Jurkat, Clone E6-1 (cell line): Measurements from ENCODE around the gene KIF1A. TPM values are rescaled to one million over a fixed set of nuclear protein-coding genes. Genes with fewer than 3 reads are reported as not detected.

ENCODE experiments used
- DNase-seq: peaks from one replicate; pipeline ENCODE4 v3.0.0-alpha.2; 2011; ENCODE audit warnings: low read depth, low spot score
- H3K4me3 ChIP-seq: 2 replicates; pipeline ENCODE4 v1.5.1; 2011; ENCODE audit warnings: mild to moderate bottlenecking, low read length, control low read depth, moderate library complexity
- polyA plus RNA-seq: library from polyadenylated mRNA; unstranded; fragments of >200 nt; gene quantifications from one replicate; pipeline ENCODE4 v1.2.1, GENCODE V29; 2012; ENCODE audit warnings: missing spikeins; ENCODE audit not compliant: insufficient read length, insufficient read depth

KIF1A gene, protein sequence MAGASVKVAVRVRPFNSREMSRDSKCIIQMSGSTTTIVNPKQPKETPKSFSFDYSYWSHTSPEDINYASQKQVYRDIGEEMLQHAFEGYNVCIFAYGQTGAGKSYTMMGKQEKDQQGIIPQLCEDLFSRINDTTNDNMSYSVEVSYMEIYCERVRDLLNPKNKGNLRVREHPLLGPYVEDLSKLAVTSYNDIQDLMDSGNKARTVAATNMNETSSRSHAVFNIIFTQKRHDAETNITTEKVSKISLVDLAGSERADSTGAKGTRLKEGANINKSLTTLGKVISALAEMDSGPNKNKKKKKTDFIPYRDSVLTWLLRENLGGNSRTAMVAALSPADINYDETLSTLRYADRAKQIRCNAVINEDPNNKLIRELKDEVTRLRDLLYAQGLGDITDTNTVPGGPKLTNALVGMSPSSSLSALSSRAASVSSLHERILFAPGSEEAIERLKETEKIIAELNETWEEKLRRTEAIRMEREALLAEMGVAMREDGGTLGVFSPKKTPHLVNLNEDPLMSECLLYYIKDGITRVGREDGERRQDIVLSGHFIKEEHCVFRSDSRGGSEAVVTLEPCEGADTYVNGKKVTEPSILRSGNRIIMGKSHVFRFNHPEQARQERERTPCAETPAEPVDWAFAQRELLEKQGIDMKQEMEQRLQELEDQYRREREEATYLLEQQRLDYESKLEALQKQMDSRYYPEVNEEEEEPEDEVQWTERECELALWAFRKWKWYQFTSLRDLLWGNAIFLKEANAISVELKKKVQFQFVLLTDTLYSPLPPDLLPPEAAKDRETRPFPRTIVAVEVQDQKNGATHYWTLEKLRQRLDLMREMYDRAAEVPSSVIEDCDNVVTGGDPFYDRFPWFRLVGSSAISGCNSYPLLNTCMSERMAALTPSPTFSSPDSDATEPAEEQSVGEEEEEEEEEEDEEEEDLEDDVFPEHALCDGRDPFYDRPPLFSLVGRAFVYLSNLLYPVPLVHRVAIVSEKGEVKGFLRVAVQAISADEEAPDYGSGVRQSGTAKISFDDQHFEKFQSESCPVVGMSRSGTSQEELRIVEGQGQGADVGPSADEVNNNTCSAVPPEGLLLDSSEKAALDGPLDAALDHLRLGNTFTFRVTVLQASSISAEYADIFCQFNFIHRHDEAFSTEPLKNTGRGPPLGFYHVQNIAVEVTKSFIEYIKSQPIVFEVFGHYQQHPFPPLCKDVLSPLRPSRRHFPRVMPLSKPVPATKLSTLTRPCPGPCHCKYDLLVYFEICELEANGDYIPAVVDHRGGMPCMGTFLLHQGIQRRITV (N-terminal part only)
- polyA plus RNA-seq: 0.88 TPM

DNA sequence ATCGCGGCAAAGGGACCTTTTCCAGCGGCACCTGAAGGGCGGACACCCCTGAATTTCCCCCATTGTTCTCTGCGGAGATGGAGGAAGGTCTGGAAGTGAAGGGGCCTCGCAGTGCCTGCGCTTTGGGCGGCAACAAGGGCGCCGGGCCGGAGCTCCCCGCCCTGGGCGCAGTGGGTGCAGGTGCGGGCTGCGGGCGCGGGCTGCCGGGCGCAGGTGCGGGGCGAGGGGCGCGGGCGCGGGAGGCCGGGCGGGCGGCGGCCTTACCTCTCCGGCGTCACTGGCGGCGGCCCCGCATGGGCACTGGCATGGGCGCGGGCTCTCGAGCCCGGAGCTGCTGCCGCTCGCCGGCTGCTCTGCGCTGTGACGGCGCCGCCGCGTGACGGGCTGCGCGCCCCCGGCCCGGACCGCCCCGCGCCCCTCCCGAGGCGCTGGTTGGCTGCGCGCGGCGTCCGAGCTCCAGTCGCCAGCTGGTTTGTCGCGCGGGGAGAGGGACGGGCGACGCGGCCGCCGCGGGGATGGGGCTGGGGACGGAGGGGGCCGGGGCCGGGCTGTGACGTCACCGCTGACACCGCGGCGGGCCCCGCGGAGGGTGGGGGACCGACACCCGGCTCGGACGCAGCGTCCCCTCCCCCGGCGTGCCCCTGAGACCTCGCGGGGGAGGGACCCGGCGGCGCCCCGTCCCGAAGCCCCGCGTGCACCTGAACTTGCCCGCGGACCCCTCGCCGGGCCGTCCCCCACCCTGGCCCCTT lies at the start of gene KIF1A:
TSS of gene KIF1A (minus strand) at position 362 of the 749 bp plus-strand sequence. CDS start 22,467 bp downstream, outside the sequence.
- no peak within 1 kb of the TSS for H3K4me3 ChIP-seq

DNA sequence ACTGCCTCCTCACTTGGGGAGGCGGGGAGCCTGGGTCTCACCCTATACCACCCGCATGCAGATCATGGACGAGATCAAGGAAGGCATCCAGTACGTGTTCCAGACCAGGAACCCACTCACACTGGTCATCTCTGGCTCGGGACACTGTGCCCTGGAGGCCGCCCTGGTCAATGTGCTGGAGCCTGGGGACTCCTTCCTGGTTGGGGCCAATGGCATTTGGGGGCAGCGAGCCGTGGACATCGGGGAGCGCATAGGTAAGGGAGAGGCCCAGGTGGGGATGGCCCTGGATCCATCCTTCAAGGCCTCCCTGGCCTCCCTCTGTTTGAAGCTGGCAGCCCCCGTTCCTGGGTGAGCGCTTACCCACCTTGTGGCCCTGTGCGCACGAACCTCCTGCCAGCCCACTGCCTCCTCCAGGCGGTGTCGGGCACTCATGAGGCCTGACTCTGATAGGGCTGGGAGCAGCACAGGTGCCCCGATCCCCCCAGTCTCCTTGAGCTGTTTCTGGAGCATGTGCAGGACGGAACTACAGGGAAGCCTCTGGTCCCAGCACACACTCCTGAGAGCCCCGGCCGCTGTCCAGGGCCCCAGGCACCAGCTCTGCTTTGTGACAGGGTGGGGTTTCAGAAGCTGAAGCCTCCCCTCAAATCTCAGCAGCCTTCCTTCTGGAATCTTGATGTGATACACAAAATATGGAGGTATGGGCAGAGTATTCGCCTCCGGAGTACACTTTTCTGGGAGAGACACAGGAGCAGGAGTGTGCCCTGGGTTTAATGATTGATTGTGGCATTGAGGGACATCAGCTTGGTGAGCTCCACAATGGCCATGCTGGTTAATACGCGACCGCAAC lies 49.3 kb upstream of the KIF1A start:
- no peak overlapping the region for H3K4me3 ChIP-seq
- no peak for DNase-seq

More for the DNA sequence above, at the start of gene KIF1A:
- DNase-seq: no peak

DNA sequence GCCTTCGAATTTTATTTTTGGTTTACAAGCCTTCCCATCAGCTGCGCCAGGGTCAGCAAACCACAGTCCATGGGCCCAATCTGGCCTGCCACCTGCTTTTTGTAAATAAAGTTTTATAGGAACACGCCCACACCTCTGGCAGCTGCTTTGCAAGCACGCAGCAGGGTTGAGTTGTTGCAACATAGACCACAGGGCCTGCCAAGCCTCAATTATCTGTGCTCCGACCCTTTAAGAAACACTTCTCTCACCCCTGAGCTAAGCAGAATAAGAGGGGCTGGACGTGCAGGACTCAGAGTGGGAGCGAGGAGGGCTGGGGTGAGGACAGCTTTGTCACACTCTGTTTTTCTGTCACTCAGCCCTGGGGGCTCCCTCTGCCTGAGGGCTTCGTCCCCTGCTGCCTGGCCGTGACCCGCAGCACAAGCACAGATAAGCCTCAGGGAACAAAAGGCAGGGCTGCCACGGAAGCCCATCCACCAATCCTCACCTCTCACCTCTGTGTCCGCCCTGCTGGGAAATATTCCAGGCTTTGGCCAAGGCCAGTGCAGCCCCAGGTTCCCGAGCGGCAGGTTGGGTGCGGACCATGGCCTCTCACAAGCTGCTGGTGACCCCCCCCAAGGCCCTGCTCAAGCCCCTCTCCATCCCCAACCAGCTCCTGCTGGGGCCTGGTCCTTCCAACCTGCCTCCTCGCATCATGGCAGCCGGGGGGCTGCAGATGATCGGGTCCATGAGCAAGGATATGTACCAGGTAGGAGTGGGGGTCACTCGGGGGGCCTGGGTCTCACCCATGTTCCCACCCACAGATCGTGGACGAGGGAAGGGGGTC lies 48.5 kb upstream of the KIF1A start, which contains the start of gene AGXT:
TSS of gene AGXT (plus strand) at position 539 of the 823 bp plus-strand sequence. CDS start at position 581, 42 bp downstream.
- DNase-seq: no peak
- H3K4me3 ChIP-seq: no peak within 1 kb of the TSS

DNA sequence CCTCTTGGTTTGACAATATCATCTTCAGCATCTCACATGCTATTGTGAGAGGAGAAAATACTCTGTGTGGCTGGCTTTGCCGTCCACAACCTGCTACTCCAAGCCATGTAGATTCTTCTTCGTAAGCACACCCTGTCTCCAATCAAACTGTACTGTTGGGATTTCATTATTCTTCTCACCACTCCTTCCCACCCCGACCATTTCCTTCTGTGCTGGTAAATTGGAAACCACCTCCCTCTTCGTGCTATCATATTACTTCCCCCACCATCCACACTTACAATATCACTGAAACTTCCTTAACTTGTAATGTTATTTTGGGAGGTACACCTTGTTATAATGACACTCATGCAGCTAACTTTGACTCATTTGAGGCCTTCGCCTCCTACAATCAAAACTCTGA lies 45.4 kb upstream of the KIF1A start:
- no peak overlapping the region for H3K4me3 ChIP-seq
- no peak for DNase-seq

DNA sequence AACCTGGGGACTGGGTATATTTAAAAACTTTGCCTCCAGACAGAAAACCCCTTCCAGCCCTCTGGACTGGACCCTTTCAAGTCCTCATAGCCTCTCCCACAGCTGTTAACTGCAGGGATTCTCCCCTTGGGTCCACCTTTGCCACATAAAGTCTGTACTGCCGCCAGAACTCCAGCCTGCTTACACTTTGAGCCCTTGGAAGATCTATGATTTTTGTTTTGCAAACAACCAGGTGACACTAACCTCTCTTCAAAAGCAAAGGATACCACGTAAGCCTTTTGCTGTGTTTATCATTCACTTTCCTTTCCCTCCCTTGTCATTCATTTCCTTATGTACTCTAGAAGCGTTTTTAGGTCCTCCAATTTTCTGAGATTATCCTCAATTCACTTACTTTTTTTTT lies 44.5 kb upstream of the KIF1A start:
- no peak overlapping the region for H3K4me3 ChIP-seq
- DNase-seq: no peak

DNA sequence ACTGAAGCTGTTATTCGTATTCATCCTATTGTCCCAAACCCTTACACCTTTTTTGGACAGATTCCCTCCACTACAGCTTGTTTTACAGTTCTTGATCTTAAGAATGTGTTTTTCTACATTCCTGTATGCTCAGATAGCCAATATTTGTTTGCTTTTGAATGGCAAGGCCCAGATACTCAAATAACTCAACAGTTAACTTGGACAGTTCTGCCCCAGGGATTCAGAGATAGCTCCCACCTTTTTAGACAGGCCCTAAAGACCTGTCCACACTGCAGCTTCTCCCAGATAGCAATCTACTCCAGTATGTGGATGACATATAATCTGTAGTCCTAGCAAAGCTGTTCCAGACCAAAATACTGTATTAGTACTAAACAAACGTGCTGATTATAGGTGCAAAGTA lies 41.5 kb upstream of the KIF1A start:
- no peak for DNase-seq
- H3K4me3 ChIP-seq: no peak overlapping the region

DNA sequence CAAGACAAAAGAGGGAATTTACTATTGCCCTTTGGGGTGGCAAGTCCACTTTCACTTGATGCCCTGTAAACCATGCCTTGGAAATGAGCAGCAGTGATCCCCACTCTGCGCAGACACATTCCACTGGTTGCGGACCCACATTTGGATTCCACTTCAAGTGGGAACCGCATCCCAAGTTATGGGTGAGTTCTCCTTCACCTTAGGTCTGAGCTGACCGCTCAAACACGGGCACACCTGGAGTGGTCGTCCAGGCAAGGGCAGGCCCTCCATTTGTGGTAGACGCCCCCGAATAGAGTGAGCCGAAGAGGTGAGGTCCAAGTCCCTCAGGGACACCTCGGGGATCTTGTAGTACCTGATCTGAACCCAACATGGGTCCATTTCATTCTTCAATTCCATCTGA lies 38.9 kb upstream of the KIF1A start:
- no peak overlapping the region for H3K4me3 ChIP-seq
- no peak for DNase-seq

DNA sequence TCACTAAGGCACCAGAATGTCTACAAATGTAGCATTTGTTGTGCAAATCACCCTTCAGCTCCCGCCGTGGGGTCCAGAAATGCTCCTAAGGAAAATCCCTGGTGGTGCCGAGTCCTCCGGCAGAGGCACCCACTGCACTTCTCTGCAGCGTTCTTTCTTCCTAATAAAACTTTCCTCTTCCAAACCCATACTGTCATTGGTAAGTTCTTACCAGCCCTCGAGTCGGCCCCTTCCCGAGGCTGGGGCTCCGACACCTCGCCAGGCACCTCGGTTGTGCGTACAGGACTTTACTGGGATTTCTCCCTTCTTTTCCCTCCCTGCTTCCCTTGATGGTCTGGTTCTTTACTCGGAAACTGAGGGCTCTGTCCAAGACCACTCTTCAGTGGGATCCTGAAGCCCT lies 38.3 kb upstream of the KIF1A start:
- H3K4me3 ChIP-seq: no peak overlapping the region
- DNase-seq: no peak

DNA sequence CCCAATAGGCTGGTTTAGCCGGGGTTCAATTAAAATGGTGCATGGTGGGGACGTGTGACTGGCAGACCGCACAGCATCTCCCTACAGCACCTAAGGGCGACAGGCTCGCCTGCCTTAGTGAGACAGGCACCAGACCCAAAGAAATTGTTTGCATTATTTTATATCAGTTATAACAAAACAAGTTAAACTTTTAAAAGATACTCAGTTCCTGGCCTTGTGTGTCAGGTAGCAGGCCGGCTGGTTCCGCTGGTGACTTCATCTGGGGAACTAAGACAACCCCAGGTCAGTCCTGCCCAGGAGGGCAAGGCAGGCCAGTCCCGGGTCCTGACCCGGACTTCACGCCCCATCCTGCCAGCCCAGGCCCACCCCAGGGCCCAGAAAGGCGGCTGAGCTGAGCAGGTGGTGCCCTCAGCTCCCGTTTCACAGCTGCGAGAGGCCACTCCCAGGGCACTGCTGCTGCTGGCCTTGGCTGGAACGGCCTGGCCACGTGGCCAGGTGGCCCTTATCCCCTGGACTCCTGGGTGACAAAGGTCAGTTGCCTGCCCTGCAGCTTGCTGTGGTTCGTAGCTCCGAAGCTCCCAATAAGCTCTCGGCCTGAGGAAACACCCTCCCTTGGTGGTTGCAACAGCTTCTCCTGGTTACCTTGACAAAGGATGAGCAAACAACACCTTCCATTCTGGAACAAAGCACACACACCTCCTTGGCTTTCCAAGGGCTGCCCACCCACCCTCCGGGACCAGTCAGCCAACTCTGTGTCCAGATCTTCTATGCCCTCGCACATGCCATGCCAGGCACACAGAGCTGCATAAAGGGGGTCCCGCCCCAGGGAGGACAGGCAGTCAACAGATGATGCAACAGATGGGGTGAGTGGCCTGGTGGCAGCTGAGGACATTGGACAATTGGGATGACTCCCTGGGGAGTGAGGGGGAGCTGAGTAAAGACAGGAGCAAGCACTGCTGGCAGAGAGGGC lies 37.3 kb upstream of the KIF1A start:
- no peak for DNase-seq
- H3K4me3 ChIP-seq: no peak overlapping the region

DNA sequence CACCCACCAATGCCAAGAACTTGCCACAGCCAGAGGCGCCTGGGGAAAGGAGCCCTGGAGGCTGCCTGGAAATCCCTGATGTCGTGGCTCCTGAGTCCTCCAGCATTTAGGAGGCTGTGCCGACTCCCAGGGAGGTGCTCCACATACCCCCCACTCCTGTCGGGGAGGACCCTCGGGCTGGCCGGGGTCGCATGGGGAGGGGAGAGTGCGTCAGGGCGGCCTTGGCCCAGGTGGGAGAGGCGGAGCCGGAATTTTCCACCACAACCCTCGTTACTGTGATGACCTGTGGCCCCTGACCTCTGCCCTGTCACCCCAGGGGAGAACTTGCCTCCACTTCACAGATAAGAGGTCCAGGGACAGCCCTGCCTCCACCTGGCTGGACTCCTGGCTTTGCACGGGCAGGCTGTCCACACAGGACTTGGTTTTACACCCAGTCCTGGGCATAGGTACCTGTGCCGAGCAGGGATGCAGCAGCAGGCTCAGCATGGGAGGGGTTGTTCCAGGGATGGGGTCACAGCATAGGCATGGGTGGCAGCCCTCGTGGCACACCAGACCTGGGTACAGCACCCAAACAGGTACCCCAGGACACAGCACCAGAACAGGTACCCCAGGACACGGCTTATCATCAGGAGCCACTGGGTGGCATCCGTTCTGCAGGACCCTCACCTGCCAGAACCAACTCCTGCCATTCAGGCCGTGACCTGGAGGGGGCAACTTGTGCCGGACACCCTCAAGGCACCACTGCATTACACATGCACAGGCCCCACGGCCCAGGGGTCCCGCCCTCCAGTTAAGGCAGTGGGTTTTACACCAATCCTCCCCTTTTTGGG lies 36.3 kb upstream of the KIF1A start:
- no peak for DNase-seq
- H3K4me3 ChIP-seq: no peak overlapping the region

DNA sequence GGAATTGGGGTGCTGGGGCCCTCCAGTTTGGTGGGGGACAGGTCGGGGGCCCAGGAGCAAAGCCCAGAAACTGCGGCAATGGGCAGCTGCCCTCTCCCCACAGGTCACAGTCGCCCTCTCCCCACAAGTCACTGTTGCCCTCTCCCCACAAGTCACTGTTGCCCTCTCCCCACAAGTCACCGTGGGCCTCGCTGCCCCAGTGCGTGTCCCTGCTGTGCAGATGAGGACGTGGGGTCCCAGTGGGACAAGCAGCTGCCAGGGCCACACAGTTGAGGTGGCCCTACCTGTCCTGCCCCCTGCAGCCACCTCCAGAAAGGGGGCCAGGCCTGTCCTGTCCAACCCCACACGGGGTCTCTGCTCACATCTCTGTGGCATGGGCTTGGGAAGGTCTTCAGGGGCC lies 35.7 kb upstream of the KIF1A start:
- DNase-seq: no peak
- no peak overlapping the region for H3K4me3 ChIP-seq

DNA sequence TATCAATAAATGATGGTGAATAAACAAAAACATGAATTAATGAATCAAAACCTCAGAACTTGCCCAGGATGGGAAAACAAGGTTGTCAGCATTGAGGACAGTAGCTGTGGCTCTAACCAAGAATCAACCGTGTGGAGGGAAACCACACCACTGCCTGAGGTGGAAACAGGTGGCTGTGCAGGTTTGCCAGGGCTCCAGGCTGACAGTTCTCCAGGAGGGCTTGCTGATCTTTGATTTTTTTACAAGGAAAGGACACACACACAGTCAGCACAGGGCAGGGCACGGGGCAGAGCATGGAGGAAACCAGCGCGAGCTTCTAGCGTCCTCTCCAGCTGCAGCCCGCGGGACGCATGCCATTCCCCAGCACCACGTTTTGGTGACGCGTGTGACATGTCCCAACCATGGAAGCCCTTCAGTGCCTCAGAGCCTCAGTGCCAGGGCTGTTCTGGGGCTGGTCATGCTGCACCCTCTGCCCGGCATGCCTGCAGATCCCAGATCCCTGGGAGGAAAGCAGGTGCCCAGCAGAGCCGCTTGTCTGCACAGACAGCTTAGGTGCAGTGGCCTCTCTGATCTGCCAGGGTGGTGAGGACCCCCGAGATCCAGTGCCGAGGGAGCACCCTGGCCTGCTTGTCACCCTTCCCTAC lies 32.8 kb upstream of the KIF1A start:
- no peak for DNase-seq
- H3K4me3 ChIP-seq: no peak overlapping the region

DNA sequence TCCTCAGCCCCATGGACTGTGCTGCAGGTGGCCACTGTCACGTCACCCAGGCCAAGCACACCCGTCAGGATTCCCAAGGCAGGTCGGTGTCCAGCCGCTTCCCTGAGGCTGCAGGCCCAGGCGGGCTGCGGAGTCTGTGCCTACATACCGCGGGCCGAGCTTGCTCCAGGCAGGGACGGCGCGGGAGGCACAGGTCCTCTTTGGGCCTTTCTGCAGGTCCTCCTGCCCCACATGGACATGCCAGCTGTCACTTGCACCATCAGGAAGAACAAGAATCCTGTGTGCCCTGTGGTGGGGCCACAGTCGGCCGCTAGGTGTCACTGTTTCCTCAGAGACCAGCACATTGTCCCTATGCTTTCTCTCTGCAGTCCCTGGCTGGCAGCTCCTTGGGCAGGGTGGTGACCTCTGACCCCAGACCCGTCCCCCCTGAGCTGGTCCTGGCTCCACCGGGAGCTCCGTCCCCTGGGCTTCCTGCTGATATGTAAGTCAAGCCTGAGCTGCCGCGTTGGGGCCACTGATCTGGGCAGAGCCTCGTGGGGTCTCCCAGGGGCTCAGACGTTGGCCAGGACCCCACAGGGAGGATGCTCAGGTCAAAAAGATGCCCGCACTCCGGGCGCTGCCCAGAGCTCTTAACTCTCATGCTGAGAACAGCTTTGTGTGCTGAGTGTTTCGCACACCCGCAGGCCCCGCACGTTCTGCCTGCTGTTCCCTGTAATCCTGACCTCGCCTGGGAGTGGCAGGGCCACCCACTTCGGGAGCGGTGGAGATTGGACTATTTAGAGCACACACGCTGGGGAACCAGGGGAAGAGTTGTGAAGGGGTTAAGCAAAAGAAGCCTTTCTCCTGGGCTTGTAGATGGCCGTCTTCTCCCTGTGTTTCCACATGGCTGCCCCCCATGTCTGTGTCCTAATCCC lies 31.3 kb upstream of the KIF1A start:
- no peak overlapping the region for H3K4me3 ChIP-seq
- DNase-seq: peak; percentile 66

DNA sequence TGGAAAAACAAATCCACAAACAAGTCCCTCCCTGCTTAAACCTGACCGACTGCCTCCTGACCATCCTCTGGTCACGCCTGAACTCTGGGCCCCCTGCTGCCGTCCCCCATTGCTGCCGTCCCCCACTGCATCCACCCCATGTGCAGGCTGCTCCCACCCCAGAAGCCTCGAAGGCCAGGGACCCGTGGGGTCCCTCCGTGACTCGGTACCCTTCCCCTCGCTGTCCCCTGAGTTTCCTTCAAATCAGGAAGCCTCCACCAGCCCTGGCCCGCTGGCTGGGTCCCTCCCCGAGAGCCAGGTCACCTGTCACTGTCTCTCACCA lies 30.7 kb upstream of the KIF1A start:
- no peak overlapping the region for H3K4me3 ChIP-seq
- DNase-seq: no peak
